HepG2 (cell line): Measurements from ENCODE around the gene KIR3DL3. TPM values are rescaled to one million over a fixed set of nuclear protein-coding genes. Genes with fewer than 3 reads are reported as not detected.

ENCODE experiments used
- ATAC-seq: fragments of 200-7000 bp; cut with Tn5 transposase; 3 replicates; pipeline ENCODE4 v1.9.1; 2020; ENCODE audit warnings: mild to moderate bottlenecking, moderate library complexity
- BruUV-seq: library from RNA; stranded (reverse); fragments of 400-500 nt; replicated peaks from 2 replicates; lab custom pipeline; 2021; lab: Mats Ljungman, UMichigan
- CTCF ChIA-PET: fragments of 300-600 bp; formaldehyde crosslinking; extraction: SDS; loops from one replicate; lab custom pipeline; 2021; ENCODE audit warnings: low total read pairs, inconsistent platforms, low intra/inter-chr PET ratio; lab: Yijun Ruan, JAX
- POLR2A ChIA-PET: fragments of 350-600 bp; sonication (Branson Sonifier 250); formaldehyde crosslinking; loops from one replicate; lab custom pipeline; 2020; ENCODE audit warnings: antibody characterized with exemption, inconsistent platforms; lab: Yijun Ruan, JAX
- DNase-seq: peaks from one replicate; pipeline ENCODE4 v3.0.0-alpha.2; 2015; ENCODE audit warnings: low spot score
- FAIRE-seq: peaks from 3 replicates; lab custom pipeline; 2011; peaks lifted over from hg19 to GRCh38; lab: Jason Lieb, UNC
- H2AFZ ChIP-seq: one replicate; pipeline ENCODE4 v1.6.1; 2011; ENCODE audit warnings: low read length, inconsistent platforms
- H3K27ac ChIP-seq: fragments of 300-600 bp; 3 replicates; pipeline ENCODE4 v1.8.0; 2011; ENCODE audit warnings: mixed run types, mild to moderate bottlenecking, mixed read lengths, low read length, inconsistent platforms; ENCODE audit not compliant: insufficient read depth; ENCODE audit errors: extremely low read length
- H3K27me3 ChIP-seq, 2 experiments: fragments of 200-600 bp in 1 of 2; 2 replicates in 1 of 2; 3 replicates in 1 of 2; pipeline versions ENCODE4 v1.6.0 to v1.8.0; 2011; ENCODE audit warnings: low read length in 2 of 2, mild to moderate bottlenecking in 2 of 2, moderate library complexity in 2 of 2, inconsistent platforms in 1 of 2; ENCODE audit not compliant: insufficient read depth in 2 of 2, control insufficient read depth in 1 of 2
- H3K36me3 ChIP-seq, 2 experiments: fragments of 200-600 bp in 1 of 2; replicated peaks in 1 of 2; 2 replicates in 1 of 2; 3 replicates in 1 of 2; pipeline versions ENCODE4 v1.5.1 to v1.8.0; 2011; ENCODE audit warnings: low read length in 2 of 2, inconsistent platforms in 1 of 2; ENCODE audit not compliant: insufficient read depth in 2 of 2, control insufficient read depth in 1 of 2
- H3K4me1 ChIP-seq: 2 replicates; pipeline ENCODE4 v1.5.1; 2012; ENCODE audit warnings: low read length, inconsistent platforms; ENCODE audit not compliant: insufficient read depth
- H3K4me2 ChIP-seq: 2 replicates; pipeline ENCODE4 v1.6.0; 2011; ENCODE audit warnings: low read depth, low read length, inconsistent platforms
- H3K4me3 ChIP-seq, 3 experiments: fragments of 200-600 bp in 1 of 3; sonication (generic), shearing (Covaris generic) in 1 of 3; replicated peaks in 1 of 3; 2 replicates each; pipeline ENCODE4 v1.5.1; 2011 to 2016; ENCODE audit warnings: low read length in 3 of 3, inconsistent platforms in 2 of 3, low read depth in 2 of 3, mild to moderate bottlenecking in 2 of 3, control low read depth in 1 of 3, mixed read lengths in 1 of 3; ENCODE audit not compliant: insufficient read depth in 1 of 3
- H3K79me2 ChIP-seq: one replicate; pipeline ENCODE4 v1.6.1; 2011; ENCODE audit warnings: low read length, inconsistent platforms; ENCODE audit not compliant: insufficient read depth
- H3K9ac ChIP-seq: 2 replicates; pipeline ENCODE4 v1.6.0; 2011; ENCODE audit warnings: mild to moderate bottlenecking, low read depth, low read length, inconsistent platforms; ENCODE audit not compliant: insufficient read depth
- H3K9me3 ChIP-seq: 2 replicates; pipeline ENCODE4 v1.5.1; 2012; ENCODE audit warnings: mild to moderate bottlenecking, low read length
- H4K20me1 ChIP-seq: 2 replicates; pipeline ENCODE4 v1.6.0; 2011; ENCODE audit warnings: inconsistent platforms, mild to moderate bottlenecking, low read length, moderate library complexity; ENCODE audit not compliant: insufficient read depth
- DNMT1 ChIP-seq: sonication (generic); formaldehyde crosslinking; IDR thresholded peaks from 2 replicates; pipeline ENCODE4 v1.5.1; 2020; ENCODE audit warnings: mild to moderate bottlenecking, missing genetic modification reagents
- NBN ChIP-seq: fragments of 450-650 bp; conservative IDR thresholded peaks from 2 replicates; pipeline ENCODE4 v1.6.1; 2017
- RNF2 ChIP-seq: fragments of 450-650 bp; conservative IDR thresholded peaks from 2 replicates; pipeline ENCODE4 v1.6.1; 2016; ENCODE audit warnings: low read depth
- ZNF432 ChIP-seq: sonication (generic); formaldehyde crosslinking; IDR thresholded peaks from 2 replicates; pipeline ENCODE4 v1.5.0; 2020; ENCODE audit warnings: missing genetic modification reagents, mild to moderate bottlenecking, borderline replicate concordance
- WGBS: methylation state at CpG from one replicate; pipeline ENCODE4 v1.1.6; 2017; ENCODE audit warnings: low lambda C conversion rate; 5-methylcytosine and 5-hydroxymethylcytosine counted together
- in situ Hi-C: cut with HindIII; loops from 2 replicates; pipeline ENCODE4 v1.10.0; 2017; ENCODE audit warnings: low pct_unique_long_range_greater_than_20kb; ENCODE audit not compliant: extremely low pct_ligation_motif_present
- intact Hi-C: fragments of 100-400 bp; cut with micrococcal nuclease; formaldehyde crosslinking; loops from one replicate; pipeline ENCODE4 v1.10.0; 2022; ENCODE audit not compliant: unreplicated experiment
- polyA plus RNA-seq, 8 experiments: library from polyadenylated mRNA; depleted of rRNA in 3 of 8; stranded (reverse) in 7 of 8; unstranded in 1 of 8; fragments of >200 nt; fragmentation: Illumina TruSeq in 4 of 8; extraction: Trizol in 4 of 8; gene quantifications; 2 replicates each; pipeline versions ENCODE4 v1.2.1 to v1.2.3, GENCODE V29; 2011 to 2016; ENCODE audit warnings: low read depth in 4 of 8, missing spikeins in 1 of 8, mixed read lengths in 1 of 8; ENCODE audit not compliant: insufficient read depth in 1 of 8
- total RNA-seq, 5 experiments: library from RNA; depleted of rRNA; stranded (reverse); fragments of >200 nt; fragmentation: Illumina TruSeq; extraction: Trizol; gene quantifications; 2 replicates each; pipeline ENCODE4 v1.2.3, GENCODE V29; 2016; ENCODE audit warnings: low read depth in 1 of 5
- TF ChIP-seq, protein P1 (sequence below): sonication (generic); formaldehyde crosslinking; IDR thresholded peaks from 2 replicates; pipeline ENCODE4 v1.5.1; 2020; ENCODE audit warnings: missing genetic modification reagents, mild to moderate bottlenecking, borderline replicate concordance
- TF ChIP-seq, protein P2 (sequence below): sonication (generic); formaldehyde crosslinking; IDR thresholded peaks from 2 replicates; pipeline ENCODE4 v1.5.0; 2020; ENCODE audit warnings: missing genetic modification reagents
- TF ChIP-seq, protein P3 (sequence below): IDR thresholded peaks from 2 replicates; pipeline ENCODE4 v1.6.1; 2016; ENCODE audit warnings: mild to moderate bottlenecking, missing biosample characterization, missing genetic modification reagents

KIR3DL3 gene
- total and polyA plus RNA-seq, 2 of the 13 experiments (the other 11 are each of a cell fraction or from before 2014, with no cell fraction given) = not detected

- no CpG with 5 or more reads among the region's 7 CpGs for WGBS
Measured at GRCh38 chr19:54708781-54709180, 15.5 kb upstream of the KIR3DL3 start.

More at GRCh38 chr19:54708781-54709180, 15.5 kb upstream of the KIR3DL3 start:
- intact Hi-C loops = no loop called here
- H4K20me1 ChIP-seq = no peaks in the 10 kb centered on the region
- no peaks in the 10 kb centered on the region for H3K4me1 ChIP-seq
- no peak for DNase-seq
- ChIA-PET CTCF (no interaction called here), POLR2A (no interaction called here)
- no peak overlapping the region for H3K4me2 ChIP-seq
- no TSS peak for BruUV-seq
- H3K27ac ChIP-seq = no peak overlapping the region
- no peaks in the 10 kb centered on the region for H3K9me3 ChIP-seq
- no peaks in the 10 kb centered on the region for H3K27me3 ChIP-seq
- no peaks in the 10 kb centered on the region for H3K36me3 ChIP-seq
- in situ Hi-C loops = no loop called here
- FAIRE-seq = no peak
- ATAC-seq = no peak; the same call in 2 of the 3 replicates
- TF ChIP-seq, protein P1, sequence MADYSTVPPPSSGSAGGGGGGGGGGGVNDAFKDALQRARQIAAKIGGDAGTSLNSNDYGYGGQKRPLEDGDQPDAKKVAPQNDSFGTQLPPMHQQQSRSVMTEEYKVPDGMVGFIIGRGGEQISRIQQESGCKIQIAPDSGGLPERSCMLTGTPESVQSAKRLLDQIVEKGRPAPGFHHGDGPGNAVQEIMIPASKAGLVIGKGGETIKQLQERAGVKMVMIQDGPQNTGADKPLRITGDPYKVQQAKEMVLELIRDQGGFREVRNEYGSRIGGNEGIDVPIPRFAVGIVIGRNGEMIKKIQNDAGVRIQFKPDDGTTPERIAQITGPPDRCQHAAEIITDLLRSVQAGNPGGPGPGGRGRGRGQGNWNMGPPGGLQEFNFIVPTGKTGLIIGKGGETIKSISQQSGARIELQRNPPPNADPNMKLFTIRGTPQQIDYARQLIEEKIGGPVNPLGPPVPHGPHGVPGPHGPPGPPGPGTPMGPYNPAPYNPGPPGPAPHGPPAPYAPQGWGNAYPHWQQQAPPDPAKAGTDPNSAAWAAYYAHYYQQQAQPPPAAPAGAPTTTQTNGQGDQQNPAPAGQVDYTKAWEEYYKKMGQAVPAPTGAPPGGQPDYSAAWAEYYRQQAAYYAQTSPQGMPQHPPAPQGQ (CRISPR knock-in tag) = no peak
- no peak for TF ChIP-seq DNMT1
- no peak for TF ChIP-seq ZNF432
- no peak for TF ChIP-seq RNF2
- TF ChIP-seq, protein P2, sequence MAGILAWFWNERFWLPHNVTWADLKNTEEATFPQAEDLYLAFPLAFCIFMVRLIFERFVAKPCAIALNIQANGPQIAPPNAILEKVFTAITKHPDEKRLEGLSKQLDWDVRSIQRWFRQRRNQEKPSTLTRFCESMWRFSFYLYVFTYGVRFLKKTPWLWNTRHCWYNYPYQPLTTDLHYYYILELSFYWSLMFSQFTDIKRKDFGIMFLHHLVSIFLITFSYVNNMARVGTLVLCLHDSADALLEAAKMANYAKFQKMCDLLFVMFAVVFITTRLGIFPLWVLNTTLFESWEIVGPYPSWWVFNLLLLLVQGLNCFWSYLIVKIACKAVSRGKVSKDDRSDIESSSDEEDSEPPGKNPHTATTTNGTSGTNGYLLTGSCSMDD (CRISPR knock-in tag) = no peak
- TF ChIP-seq, protein P3, sequence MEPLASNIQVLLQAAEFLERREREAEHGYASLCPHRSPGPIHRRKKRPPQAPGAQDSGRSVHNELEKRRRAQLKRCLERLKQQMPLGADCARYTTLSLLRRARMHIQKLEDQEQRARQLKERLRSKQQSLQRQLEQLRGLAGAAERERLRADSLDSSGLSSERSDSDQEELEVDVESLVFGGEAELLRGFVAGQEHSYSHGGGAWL = no peak
- TF ChIP-seq NBN = no peak
- no peak overlapping the region for H3K4me3 ChIP-seq
- H2AFZ ChIP-seq = no peak overlapping the region
- no peak overlapping the region for H3K9ac ChIP-seq
- no peaks in the 10 kb centered on the region for H3K79me2 ChIP-seq
